Measurements from ENCODE around the gene ZDHHC6.

The ZDHHC6 gene

GRCh38 chr10:112446855-112447619, at the start of gene ZDHHC6, which contains the start of gene VTI1A:
ZDHHC6 (minus strand) TSS chr10:112446914; CDS start chr10:112445436, 1,478 bp downstream.
VTI1A (plus strand) TSS chr10:112447215; CDS start chr10:112447374, 159 bp downstream.
- H3K9ac ChIP-seq (ENCODE audit: low read length) = peak within 1 kb of the TSS; percentile 95
- H3K27ac ChIP-seq (ENCODE audit: low read depth, low read length) = peak within 1 kb of the TSS; percentile 89
- H3K27me3 ChIP-seq (ENCODE audit: control insufficient read depth, insufficient read depth, low read length) = no peaks in the 10 kb centered on the region
- H3K4me1 ChIP-seq (ENCODE audit: control insufficient read depth, insufficient read depth, low read length) = peaks cover 11% of the 10 kb centered on the region
- H3K36me3 ChIP-seq (ENCODE audit: control insufficient read depth, insufficient read depth, low read length) = no peaks in the 10 kb centered on the region
- peak within 1 kb of the TSS; percentile 99 for H3K4me3 ChIP-seq (ENCODE audit: low read length)

GRCh38 chr10:112492736-112493135, 46.0 kb upstream of the ZDHHC6 start:
- no peak overlapping the region for H3K27ac ChIP-seq (ENCODE audit: low read depth, low read length)
- no peaks in the 10 kb centered on the region for H3K27me3 ChIP-seq (ENCODE audit: control insufficient read depth, insufficient read depth, low read length)
- H3K4me3 ChIP-seq (ENCODE audit: low read length) = no peak overlapping the region
- no peaks in the 10 kb centered on the region for H3K4me1 ChIP-seq (ENCODE audit: control insufficient read depth, insufficient read depth, low read length)
- no peaks in the 10 kb centered on the region for H3K36me3 ChIP-seq (ENCODE audit: control insufficient read depth, insufficient read depth, low read length)
- H3K9ac ChIP-seq (ENCODE audit: low read length) = no peak overlapping the region

GRCh38 chr10:112491144-112491543, 44.4 kb upstream of the ZDHHC6 start:
- no peaks in the 10 kb centered on the region for H3K27me3 ChIP-seq (ENCODE audit: control insufficient read depth, insufficient read depth, low read length)
- H3K4me3 ChIP-seq (ENCODE audit: low read length) = no peak overlapping the region
- no peaks in the 10 kb centered on the region for H3K4me1 ChIP-seq (ENCODE audit: control insufficient read depth, insufficient read depth, low read length)
- no peaks in the 10 kb centered on the region for H3K36me3 ChIP-seq (ENCODE audit: control insufficient read depth, insufficient read depth, low read length)
- no peak overlapping the region for H3K27ac ChIP-seq (ENCODE audit: low read depth, low read length)
- H3K9ac ChIP-seq (ENCODE audit: low read length) = no peak overlapping the region

- H3K36me3 ChIP-seq (ENCODE audit: control insufficient read depth, insufficient read depth, low read length) = no peaks in the 10 kb centered on the region
- no peaks in the 10 kb centered on the region for H3K27me3 ChIP-seq (ENCODE audit: control insufficient read depth, insufficient read depth, low read length)
- H3K4me3 ChIP-seq (ENCODE audit: low read length) = no peak overlapping the region
- no peak overlapping the region for H3K27ac ChIP-seq (ENCODE audit: low read depth, low read length)
- H3K4me1 ChIP-seq (ENCODE audit: control insufficient read depth, insufficient read depth, low read length) = no peaks in the 10 kb centered on the region
- no peak overlapping the region for H3K9ac ChIP-seq (ENCODE audit: low read length)
Observed at GRCh38 chr10:112490545-112490944, 43.8 kb upstream of the ZDHHC6 start.

- no peak overlapping the region for H3K4me3 ChIP-seq (ENCODE audit: low read length)
- no peak overlapping the region for H3K27ac ChIP-seq (ENCODE audit: low read depth, low read length)
- no peaks in the 10 kb centered on the region for H3K4me1 ChIP-seq (ENCODE audit: control insufficient read depth, insufficient read depth, low read length)
- no peaks in the 10 kb centered on the region for H3K27me3 ChIP-seq (ENCODE audit: control insufficient read depth, insufficient read depth, low read length)
- no peaks in the 10 kb centered on the region for H3K36me3 ChIP-seq (ENCODE audit: control insufficient read depth, insufficient read depth, low read length)
- no peak overlapping the region for H3K9ac ChIP-seq (ENCODE audit: low read length)
Observed at GRCh38 chr10:112487964-112488363, 41.2 kb upstream of the ZDHHC6 start.

- Histone ChIP-seq H3K27me3 (ENCODE audit: control insufficient read depth, insufficient read depth, low read length) (no peaks in the 10 kb centered on the region), H3K4me3 (ENCODE audit: low read length) (no peak overlapping the region), H3K36me3 (ENCODE audit: control insufficient read depth, insufficient read depth, low read length) (no peaks in the 10 kb centered on the region), H3K27ac (ENCODE audit: low read depth, low read length) (no peak overlapping the region), H3K4me1 (ENCODE audit: control insufficient read depth, insufficient read depth, low read length) (no peaks in the 10 kb centered on the region), H3K9ac (ENCODE audit: low read length) (no peak overlapping the region)
Observed at GRCh38 chr10:112484399-112484798, 37.7 kb upstream of the ZDHHC6 start.

- Histone ChIP-seq H3K27ac (ENCODE audit: low read depth, low read length) (no peak overlapping the region), H3K27me3 (ENCODE audit: control insufficient read depth, insufficient read depth, low read length) (no peaks in the 10 kb centered on the region), H3K4me1 (ENCODE audit: control insufficient read depth, insufficient read depth, low read length) (no peaks in the 10 kb centered on the region), H3K36me3 (ENCODE audit: control insufficient read depth, insufficient read depth, low read length) (no peaks in the 10 kb centered on the region), H3K9ac (ENCODE audit: low read length) (no peak overlapping the region), H3K4me3 (ENCODE audit: low read length) (no peak overlapping the region)
Observed at GRCh38 chr10:112481602-112482001, 34.9 kb upstream of the ZDHHC6 start.

GRCh38 chr10:112475575-112476218, 29.0 kb upstream of the ZDHHC6 start:
- no peak overlapping the region for H3K27ac ChIP-seq (ENCODE audit: low read depth, low read length)
- no peaks in the 10 kb centered on the region for H3K27me3 ChIP-seq (ENCODE audit: control insufficient read depth, insufficient read depth, low read length)
- H3K4me1 ChIP-seq (ENCODE audit: control insufficient read depth, insufficient read depth, low read length) = no peaks in the 10 kb centered on the region
- no peak overlapping the region for H3K9ac ChIP-seq (ENCODE audit: low read length)
- H3K4me3 ChIP-seq (ENCODE audit: low read length) = no peak overlapping the region
- no peaks in the 10 kb centered on the region for H3K36me3 ChIP-seq (ENCODE audit: control insufficient read depth, insufficient read depth, low read length)

- Histone ChIP-seq H3K4me3 (ENCODE audit: low read length) (no peak overlapping the region), H3K27me3 (ENCODE audit: control insufficient read depth, insufficient read depth, low read length) (no peaks in the 10 kb centered on the region), H3K36me3 (ENCODE audit: control insufficient read depth, insufficient read depth, low read length) (no peaks in the 10 kb centered on the region), H3K9ac (ENCODE audit: low read length) (no peak overlapping the region), H3K27ac (ENCODE audit: low read depth, low read length) (no peak overlapping the region), H3K4me1 (ENCODE audit: control insufficient read depth, insufficient read depth, low read length) (no peaks in the 10 kb centered on the region)
Observed at GRCh38 chr10:112471878-112472487, 25.3 kb upstream of the ZDHHC6 start.

- no peaks in the 10 kb centered on the region for H3K36me3 ChIP-seq (ENCODE audit: control insufficient read depth, insufficient read depth, low read length)
- H3K27ac ChIP-seq (ENCODE audit: low read depth, low read length) = no peak overlapping the region
- no peak overlapping the region for H3K4me3 ChIP-seq (ENCODE audit: low read length)
Observed at GRCh38 chr10:112467541-112468075, 20.9 kb upstream of the ZDHHC6 start.

GRCh38 chr10:112466802-112467201, 20.1 kb upstream of the ZDHHC6 start:
- Histone ChIP-seq H3K27me3 (ENCODE audit: control insufficient read depth, insufficient read depth, low read length) (no peaks in the 10 kb centered on the region), H3K27ac (ENCODE audit: low read depth, low read length) (no peak overlapping the region), H3K36me3 (ENCODE audit: control insufficient read depth, insufficient read depth, low read length) (no peaks in the 10 kb centered on the region), H3K4me1 (ENCODE audit: control insufficient read depth, insufficient read depth, low read length) (no peaks in the 10 kb centered on the region), H3K4me3 (ENCODE audit: low read length) (no peak overlapping the region), H3K9ac (ENCODE audit: low read length) (no peak overlapping the region)

More at GRCh38 chr10:112467541-112468075, 20.9 kb upstream of the ZDHHC6 start:
- Histone ChIP-seq H3K9ac (ENCODE audit: low read length) (no peak overlapping the region), H3K27me3 (ENCODE audit: control insufficient read depth, insufficient read depth, low read length) (no peaks in the 10 kb centered on the region), H3K4me1 (ENCODE audit: control insufficient read depth, insufficient read depth, low read length) (no peaks in the 10 kb centered on the region)

- Histone ChIP-seq H3K9ac (ENCODE audit: low read length) (no peak overlapping the region), H3K36me3 (ENCODE audit: control insufficient read depth, insufficient read depth, low read length) (no peaks in the 10 kb centered on the region), H3K27me3 (ENCODE audit: control insufficient read depth, insufficient read depth, low read length) (no peaks in the 10 kb centered on the region), H3K4me3 (ENCODE audit: low read length) (no peak overlapping the region), H3K4me1 (ENCODE audit: control insufficient read depth, insufficient read depth, low read length) (no peaks in the 10 kb centered on the region), H3K27ac (ENCODE audit: low read depth, low read length) (no peak overlapping the region)
Observed at GRCh38 chr10:112465299-112465883, 18.7 kb upstream of the ZDHHC6 start.
